Globus pallidus (tissue), 1 donor: ENCODE data around the gene ZSCAN30.

Source experiments
- DNase-seq: peaks from one replicate; pipeline ENCODE4 v3.0.0-alpha.2; 2015; ENCODE audit warnings: low spot score

The ZSCAN30 gene

DNA sequence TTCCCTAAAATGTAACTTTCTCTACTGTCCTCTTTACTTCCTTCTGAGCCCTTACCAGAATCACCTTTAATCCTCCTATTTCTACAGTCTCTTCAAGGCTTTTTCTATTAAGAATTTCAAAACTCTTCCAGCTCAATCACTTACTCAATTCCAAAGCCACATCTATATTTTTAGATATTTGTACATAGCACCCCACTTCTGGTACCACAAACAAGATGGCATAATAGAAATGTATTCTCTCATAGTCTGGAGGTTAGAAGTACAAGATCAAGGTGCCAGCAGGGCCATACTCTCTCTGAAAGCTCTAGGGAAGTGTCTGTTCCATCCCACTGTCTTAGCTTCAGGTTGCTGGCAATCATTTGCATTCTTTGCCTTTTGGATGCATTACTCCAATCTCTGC, 11.1 kb downstream of the ZSCAN30 start:
- DNase-seq, result no peak

DNA sequence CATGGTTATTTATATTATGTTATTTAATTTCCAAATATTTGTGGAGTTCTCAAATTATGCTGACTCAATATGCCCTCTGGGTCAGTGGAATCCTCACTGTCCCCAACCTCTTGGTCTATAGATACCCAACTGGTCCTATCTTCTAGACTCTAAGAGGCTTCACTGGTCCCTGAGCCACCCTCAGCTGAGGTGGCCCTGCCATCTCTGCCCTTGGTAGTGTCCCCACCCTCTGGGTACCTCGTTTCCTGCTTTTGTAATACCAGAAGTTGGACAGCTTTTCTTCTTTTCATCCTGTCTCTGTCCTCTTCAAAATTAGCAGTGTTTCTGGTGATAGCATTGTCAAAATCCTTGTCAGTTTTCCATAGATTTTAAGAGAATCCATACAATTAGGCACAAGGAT, 11.9 kb downstream of the ZSCAN30 start:
- no peak for DNase-seq

DNA sequence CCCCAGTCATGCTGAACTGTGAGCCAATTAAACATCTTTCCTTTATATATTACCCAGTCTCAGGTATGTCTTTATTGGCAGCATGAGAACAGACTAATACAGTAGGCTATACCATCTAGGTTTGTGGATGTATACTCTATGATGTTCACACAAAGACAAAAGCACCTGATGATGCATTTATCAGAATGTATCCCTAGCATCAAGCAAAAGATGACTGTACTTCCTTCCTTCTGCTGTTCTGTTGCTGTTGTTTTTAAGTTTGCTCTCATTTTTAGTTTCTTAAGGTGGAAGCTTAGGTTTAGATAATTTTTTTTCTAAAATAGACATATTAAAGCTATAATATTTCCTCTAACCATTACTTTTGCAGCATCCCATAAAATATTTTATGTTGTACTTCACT, 12.4 kb downstream of the ZSCAN30 start:
- no peak for DNase-seq

DNA sequence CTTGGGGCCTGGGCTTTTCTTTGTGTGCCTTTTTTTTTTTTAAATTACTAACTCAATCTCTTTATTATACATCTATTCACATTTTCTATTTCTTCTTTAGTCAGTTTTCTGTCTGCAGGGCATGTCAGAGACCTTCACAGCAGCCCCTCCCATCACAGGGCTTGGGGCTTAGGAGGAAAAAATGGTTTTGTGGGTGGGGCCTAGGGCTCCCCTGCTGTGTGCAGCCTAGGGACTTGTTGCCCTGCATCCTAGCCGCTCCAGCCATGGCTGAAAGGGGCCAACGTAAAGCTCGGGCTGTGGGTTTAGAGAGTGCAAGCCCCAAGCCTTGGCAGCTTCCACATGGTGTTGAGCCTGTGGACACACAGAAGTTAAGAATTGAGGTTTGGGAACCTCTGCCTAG, 13.8 kb downstream of the ZSCAN30 start:
- no peak for DNase-seq

DNA sequence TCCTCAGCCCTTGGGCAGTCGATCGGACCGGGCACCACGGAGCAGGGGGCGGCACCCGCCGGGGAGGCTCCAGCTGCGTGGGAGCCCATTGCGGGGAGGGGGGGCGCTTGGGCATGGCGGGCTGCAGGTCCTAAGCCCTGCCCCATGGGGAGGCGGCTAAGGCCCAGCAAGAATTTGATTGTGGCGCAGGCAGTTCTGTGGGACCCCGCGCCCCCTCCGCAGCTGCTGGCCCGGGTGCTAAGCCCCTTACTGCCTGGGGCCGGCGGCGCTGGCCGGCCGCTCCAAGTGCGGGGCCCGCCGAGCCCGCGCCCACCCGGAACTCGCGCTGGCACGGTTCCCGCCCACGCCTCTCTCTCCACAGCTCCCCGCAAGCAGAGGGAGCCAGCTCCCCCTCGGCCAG, 18.4 kb downstream of the ZSCAN30 start:
- DNase-seq, result no peak

DNA sequence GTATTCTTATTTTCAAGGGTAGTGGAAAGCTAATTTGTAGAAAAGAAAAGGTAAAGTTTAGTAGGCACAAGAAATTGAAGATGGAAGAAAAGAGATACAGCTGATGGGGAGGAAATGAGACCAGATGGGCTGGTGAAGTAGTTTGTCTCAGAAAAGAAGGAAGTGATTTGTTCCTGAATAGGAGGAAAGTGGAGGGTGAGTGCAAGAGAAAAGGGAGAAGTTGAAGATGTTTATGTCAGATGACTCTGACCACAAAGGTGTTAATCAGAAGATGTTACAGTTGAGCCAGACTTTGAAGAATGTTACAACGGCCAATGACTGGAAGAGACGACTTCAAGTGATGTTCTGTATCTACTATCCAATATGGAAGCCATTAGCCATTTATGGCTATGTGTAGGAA, 21.2 kb downstream of the ZSCAN30 start:
- DNase-seq, result no peak

DNA sequence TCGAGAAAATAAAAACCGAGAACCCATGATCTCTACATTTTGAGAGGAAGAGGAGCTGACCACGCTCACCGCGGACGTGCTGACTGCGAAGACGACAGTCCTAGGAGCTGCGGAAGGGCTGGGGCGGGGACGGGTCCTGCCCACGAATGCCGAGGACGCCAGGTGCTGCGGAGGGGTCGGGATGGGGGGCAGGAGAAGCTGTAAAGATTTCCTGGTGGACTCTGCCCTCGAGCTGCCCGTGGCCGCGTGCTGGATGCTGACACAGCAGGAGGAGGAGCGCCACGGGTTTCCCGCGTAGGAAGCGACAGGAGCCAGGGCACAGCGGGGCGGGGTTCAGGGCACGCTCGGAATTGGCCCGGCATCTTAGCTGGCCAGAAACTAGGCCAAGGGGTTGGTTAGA, 22.2 kb downstream of the ZSCAN30 start:
- DNase-seq, result no peak

DNA sequence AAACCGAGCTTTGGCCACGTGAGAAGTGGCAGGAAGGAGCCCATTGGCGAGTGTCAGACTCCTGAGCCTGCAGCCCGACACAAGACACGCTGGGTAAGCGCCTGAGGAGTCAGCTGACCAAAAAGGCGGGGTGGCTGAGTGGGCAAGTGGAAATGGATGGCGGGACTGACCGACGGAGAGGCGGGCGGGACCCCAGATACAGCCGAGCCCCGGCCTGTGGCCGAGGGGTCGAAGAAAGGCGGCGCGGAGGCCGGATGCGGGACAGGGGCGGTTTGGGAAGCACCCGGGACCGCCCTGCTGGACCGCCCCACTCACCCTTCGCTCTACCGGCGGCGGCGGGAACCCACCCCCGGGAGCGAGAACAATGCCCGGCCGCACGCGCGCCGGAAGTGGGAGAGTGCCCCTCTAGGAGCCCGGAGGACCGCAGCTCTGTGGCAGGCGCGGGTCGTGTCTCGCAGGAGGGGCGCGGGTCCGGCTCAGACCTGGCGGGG, 22.8 kb downstream of the ZSCAN30 start:
- peak; percentile 79 for DNase-seq

DNA sequence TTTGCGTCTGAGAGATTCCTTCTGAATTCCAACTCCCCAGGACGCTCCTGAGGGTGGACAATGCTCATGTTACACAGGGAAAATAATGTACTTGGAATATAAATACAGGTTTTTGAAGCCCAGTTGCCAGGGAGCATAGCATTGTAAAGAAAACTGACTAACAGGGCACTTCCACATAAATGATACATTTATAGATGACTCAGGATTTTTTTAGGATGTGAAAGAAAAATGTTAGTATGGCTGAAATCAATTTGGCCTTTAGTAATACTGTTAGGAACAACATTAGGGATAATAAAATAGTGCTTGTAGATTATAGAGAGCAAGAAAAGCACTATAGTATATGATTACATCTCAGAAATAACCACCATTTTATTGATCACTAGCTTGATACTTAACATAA, 25.6 kb downstream of the ZSCAN30 start:
- no peak for DNase-seq

DNA sequence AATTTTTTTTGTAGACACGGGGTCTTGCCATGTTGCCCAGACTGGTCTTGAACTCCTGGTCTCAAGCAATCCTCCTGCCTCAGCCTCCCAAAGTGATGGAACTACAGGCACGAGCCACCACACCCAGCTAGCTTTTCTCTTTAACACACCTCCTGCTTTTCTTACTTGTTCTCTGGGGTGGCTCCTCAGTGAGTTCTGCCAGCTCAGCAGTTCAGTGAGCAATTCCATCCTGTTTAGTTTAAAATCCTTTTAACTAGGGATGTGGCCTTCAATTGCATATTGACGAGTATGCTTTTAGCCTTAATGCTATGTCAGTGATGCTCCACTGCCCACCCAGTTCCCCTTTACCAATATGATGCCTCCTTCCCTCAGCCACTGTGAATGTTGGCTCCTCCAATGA, 33.1 kb downstream of the ZSCAN30 start:
- no peak for DNase-seq

DNA sequence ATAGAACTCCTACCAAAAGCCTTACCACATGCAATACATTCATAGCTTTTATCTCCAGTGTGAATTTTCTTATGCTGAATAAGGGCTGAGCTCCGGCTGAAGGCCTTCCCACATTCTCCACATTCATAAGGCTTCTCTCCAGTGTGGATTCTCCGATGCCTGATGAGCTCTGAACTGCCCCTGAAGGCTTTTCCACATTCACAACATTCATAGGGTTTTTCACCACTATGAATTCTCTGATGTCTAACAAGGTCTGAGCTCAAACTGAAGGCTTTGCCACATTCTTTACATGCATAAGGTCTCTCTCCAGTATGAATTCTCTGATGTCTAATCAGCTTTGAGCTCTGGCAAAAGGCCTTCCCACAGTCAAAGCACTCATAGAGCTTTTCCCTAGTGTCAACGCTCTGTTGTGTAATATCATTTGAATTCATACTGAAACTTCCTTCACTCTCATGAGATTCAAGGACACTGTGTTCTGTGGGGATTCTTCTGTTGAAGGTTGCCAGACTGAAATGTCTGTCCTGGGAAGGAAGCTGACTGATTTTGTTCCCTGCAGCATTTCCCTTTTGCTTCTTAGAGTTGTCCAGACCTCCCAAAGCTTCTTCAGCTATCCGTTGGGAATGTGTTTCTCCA, 36.3 kb downstream of the ZSCAN30 start:
- DNase-seq, result no peak

DNA sequence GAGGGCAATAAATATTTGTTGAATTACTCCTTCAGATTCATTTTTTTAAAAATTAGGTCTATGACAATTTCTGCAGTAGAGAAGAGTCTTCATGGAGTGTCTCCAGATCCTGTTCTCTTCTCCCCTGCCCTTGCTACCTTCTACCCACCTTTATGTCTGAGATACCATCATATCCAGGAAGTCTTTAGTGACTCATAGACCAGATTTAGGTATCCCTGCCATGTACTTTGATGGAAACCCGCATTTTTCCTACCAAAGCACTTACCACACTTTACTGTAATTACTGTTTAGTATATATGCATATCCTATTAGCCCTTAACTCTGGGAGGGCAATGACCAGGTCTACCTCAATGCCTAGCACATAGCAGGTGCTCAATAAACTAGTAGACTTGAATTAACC, 37.6 kb downstream of the ZSCAN30 start:
- DNase-seq, result no peak

DNA sequence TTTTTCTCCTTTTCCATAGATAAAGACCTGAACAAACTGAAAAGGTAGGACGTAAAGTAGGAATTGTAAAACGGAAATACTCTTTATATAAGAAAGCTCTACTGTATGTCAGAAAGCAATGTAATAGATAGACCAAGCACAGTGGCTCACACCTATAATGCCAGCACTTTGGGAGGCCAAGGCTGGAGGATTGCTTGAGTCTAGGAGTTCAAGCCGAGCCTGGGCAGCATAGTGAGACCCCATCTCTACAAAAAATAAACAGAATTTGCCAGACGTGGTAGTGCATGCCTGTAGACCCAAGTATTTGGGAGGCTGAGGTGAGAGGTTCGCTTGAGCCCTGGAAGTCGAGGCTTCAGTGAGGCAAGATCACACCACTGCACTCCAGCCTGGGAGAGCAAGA, 41.6 kb downstream of the ZSCAN30 start:
- no peak for DNase-seq

DNA sequence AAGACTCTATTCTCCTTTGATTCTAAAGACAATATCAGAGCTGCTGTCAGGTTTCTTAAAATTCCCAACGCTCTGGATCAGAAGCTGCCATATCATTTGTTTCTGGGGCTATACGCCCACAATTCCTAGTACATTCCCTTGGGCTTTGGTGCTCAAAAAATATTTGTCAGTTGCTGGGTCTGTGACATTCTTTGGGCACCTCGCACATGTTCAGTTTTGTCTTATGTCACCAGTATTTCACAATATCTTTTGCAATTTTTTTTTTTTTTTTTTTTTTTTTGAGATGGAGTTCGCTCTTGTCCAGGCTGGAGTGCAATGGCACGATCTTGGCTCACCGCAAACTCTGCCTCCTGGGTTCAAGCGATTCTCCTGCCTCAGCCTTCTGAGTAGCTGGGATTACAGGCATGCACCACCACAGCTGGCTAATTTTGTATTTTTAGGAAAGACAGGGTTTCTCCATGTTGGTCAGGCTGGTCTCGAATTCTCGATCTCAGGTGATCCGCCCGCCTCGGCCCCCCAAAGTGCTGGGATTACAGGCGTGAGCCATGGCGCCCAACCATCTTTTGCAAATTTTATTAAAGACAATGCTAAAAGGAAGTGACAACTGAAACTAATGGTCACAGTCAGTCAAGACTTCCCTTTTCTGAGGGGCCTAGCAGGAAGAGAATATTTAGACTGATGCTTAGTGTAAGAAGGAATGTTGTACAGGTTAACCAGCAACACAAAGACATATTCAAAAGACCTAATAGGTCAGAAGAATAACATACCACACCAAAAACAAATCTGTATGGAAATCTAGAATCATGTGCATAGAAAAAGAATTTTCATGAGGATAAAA, 42.4 kb downstream of the ZSCAN30 start:
- DNase-seq, result no peak

DNA sequence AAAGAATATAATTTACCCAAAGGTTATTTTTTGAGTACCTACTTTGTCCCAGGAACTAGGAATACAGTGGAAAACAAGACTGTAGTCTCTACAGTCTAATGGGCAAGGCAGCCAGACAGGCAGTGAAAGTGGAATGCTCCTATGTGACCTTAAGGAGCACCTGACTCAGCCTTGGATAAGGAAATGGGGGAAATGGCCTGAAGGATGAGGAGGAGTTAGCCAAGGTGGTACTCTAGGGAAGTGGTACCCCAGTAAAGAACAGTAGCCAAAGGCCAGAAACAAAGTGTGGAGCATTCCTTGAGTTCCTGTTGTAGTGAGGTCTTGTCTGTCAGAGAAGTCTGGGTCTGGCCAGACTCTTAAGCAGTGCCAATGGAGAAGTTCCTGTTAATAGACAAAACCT, 43.2 kb downstream of the ZSCAN30 start:
- DNase-seq, result no peak

DNA sequence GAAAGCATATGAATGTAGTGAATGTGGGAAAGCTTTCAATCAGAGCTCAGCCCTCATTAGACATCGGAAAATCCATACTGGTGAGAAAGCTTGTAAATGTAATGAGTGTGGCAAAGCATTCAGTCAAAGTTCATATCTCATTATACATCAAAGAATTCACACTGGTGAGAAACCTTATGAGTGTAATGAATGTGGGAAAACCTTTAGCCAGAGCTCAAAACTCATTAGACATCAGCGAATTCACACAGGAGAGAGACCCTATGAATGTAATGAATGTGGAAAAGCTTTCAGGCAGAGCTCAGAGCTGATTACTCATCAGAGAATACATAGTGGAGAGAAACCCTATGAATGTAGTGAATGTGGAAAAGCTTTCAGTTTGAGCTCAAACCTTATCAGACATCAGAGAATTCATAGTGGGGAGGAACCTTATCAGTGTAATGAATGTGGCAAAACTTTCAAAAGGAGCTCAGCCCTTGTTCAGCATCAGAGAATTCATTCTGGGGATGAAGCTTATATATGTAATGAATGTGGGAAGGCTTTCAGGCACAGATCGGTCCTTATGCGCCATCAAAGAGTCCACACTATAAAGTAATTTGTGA, 44.2 kb downstream of the ZSCAN30 start:
- DNase-seq, result no peak

DNA sequence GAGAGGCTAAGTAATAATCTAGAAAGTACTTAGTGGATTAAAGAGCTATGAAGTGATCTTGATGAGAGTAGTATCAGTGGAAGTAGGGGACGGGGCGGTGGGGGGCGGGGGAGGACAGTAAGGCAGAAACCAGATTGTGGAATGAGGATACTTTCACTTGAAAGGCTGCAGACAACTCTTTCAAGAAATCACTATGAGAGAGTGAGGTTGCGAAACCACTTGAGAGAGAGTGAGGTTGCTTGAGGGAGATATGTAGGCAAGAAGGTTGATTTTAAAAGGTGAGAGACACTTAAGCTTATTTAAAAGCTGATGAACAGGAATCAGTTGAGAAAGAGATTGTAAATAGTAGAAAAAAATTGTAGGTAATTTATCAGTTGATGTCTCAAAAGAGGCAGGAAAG, 45.4 kb downstream of the ZSCAN30 start:
- DNase-seq, result no peak

DNA sequence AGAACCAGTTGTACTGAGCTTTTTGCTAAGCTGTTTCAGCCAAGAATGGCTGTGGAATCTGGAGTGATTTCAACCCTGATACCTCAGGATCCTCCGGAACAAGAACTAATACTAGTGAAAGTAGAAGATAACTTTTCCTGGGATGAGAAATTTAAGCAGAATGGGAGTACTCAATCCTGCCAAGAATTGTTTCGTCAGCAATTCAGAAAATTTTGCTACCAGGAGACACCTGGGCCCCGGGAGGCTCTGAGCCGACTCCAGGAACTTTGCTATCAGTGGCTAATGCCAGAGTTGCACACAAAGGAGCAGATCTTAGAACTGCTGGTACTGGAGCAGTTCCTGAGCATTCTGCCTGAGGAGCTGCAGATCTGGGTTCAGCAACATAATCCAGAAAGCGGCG, 47.6 kb downstream of the ZSCAN30 start:
- DNase-seq, result no peak

DNA sequence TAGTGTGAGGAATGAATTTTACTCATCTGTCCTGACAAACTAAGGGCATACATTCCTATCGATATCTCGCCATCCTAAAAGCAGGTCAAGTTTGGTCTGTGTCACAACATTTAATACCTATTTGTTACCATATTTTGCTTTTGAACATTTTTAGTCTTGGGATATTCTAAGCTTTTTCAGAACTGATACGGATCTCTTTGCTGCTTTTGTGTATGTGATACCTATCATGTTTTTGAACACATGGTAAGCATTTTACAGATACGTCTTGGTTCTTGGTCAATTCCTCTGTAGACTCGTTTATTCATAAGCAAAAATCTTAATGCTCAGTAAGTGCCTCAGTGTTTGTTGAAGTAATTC, 48.6 kb downstream of the ZSCAN30 start:
- no peak for DNase-seq

DNA sequence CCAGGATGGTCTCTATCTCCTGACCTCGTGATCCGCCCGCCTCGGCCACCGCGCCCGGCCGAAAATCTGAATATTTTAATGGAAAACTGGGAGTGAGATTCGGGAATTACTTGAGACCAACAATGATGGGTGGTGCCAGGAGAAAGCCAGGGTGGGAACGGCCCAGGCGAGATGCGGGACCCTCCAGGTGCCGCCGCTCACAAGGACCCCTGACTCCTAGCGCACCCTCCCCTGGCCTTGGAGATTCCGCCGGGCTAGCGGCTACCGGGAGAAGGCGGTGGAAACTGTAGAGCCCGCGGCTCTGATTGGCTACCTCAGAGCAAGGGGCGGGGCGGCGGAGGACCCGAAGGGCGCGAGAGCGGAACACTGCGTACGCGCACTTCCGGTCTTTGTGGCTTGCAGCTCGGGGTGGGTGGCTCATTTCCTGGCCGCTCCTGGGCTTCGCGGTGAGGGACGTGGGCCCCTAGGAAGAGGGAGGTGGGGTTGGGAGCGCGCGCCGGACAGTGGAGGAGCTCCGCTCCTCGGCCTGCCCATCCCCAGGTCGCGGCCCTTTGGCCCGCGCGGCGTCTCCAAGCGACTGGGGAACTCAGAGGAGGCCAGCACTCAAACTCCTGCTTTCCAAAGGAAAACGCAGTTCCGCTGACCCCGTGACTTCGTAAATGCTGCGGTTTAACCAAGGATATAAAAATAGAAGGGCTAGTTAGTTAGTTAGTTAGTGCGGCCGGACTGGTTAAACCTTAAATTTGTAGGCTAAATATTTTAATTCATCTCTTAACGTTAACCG, 49.2 kb downstream of the ZSCAN30 start, which contains the start of gene ZNF397:
Gene ZNF397 (plus strand): TSS at position 371 of the 784 bp plus-strand sequence. CDS start 1,437 bp downstream, outside the sequence.
- DNase-seq, result peak; percentile 97

DNA sequence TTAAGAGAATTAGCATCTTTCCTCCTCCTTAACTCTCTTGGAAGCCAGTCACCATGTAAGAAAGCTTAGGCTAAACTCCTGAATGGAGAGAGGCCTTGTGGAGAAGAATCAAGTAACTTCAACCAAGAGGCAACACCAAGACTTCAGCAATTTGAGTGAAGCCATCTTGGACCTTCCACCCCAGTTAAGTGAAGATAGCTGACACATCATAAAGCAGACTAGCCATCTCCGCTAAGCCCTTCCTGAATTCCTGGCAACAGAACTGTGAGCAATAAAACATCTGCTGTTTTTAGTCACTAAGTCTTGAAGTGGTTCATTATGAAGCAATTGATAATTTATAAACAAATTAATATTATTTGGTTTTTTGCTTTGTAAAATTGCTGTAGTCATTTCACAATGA, 50.7 kb downstream of the ZSCAN30 start:
- no peak for DNase-seq

DNA sequence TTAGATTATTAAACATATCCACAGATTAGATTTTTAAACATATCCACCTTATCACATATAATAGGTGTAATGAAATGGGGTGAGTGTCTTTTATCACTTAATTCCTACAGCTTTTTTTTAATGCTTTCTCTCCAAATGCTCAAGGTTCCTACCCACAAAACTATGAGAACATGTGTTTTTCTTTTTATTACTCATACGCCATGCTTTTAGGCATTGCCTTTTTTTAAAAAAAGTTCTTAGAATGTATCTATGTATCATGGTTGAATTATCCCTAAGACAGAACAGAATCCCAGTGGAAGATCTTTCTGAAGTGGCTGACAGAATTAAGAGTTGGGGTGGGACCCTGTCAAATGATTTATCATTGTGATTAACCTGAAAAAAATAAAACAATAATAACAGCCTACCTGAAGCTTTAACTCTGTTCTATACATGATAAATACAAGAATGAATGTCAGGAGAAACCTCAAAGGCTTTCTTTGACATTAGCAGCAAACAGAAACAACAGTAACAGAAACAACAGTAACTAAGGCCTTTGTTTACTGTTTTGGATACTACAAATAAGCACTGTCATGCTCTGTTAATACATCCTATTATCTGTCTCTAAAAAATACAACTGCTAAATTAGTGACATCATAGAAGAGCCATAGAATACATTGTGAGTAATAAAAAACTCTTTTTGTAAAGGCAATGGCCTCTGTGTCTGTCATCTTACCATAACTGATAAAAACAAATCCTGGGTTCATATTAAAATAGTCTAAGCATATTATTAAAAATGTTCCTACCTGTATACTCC, 53.3 kb downstream of the ZSCAN30 start:
- peak; percentile 77 for DNase-seq
